RPMI7951 (cell line): ENCODE results near the gene MYO1G. TPM values are rescaled to one million over a fixed set of nuclear protein-coding genes. Genes with fewer than 3 reads are reported as not detected.

ENCODE experiments used
- DNase-seq: peaks from one replicate; pipeline ENCODE4 v3.0.0-alpha.2; 2012; ENCODE audit warnings: low read depth
- total RNA-seq: library from RNA; depleted of rRNA; stranded (reverse); fragments of >200 nt; shearing (Covaris generic); gene quantifications from 2 replicates; pipeline ENCODE4 v1.2.3, GENCODE V29; 2014

The MYO1G gene
- total RNA-seq, 1 experiment from 2014 or later = not detected

DNA sequence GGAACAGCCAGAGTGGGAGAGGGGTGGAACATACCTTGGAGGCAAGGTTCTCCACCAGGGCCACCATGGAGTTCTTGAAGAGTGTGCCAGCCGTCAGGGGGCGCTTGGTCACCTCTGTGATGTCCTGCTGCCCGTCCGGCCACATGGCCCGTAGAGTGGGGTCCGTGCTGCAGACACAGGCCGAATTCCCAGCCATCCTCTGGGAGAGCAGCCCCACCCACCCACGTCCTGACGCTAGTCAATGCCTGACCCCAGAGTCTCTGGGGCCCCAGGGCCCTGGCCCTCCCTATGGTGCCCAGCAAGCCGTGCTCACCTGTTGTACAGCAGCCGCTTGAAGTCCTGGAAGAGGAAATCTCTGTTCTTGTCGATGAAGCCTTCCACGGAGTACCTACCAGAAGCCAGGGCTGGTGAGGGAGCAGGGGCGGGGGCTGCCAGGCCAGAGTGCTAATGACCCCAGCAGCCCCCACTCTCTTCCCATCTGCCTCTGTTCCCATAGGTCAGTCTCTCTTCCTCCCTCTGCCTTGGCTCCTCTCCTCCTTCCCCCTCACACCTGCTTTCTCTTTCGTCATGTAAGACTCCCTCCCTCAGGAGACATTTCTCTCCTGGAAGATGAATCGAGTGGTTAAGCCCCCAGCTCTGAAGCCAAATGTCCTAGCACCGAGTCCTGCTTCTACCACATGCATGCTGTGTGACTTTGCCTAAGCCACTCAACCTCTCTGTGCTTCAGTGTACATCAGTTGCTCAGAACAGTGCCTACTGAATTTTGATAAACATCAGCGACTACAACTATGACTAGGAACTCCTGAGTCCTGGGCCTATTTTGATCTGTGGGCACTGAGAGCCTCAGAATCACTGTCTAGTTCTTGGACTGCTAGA is 11.0 kb downstream of the MYO1G start:
- peak; percentile 67 for DNase-seq

DNA sequence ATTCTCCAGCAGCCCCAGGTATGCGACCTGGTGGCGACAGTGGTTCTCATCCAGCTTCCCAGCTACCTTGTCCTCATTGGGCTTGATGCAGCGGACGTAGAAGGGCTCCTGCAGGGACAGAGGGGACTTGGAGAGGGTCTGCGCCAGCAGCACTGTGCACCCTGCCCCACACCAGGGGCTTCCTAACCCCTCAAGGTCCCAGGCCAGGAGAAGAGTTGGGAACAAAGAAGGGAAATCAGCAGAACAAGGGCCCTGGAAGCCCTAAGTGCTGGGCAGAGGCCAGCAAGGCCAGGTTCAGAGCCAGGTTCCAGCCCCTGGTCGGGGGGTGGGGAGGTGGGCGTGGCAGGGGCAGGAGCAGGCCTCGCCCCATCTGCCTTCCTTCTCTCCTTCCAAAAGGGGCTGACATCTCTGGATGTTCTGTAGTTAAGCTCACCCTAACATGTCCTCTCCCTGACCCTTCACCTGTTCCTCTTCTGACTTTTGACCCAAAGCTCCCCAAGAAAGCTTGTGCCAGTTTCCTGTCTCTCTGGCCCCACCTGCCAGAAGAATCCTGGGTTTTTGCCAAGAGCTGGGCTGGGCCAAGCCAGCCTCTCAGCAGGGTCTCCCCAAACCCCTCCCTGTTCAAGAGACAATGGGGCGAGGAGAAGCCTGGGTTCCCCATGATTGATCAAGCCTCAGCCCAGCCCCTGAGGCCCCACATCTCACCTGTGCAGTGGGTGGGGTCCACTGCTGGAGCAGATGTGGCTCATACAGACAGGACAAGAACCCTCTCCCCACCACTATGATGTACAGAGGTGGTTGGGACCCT is 11.9 kb downstream of the MYO1G start:
- no peak for DNase-seq

DNA sequence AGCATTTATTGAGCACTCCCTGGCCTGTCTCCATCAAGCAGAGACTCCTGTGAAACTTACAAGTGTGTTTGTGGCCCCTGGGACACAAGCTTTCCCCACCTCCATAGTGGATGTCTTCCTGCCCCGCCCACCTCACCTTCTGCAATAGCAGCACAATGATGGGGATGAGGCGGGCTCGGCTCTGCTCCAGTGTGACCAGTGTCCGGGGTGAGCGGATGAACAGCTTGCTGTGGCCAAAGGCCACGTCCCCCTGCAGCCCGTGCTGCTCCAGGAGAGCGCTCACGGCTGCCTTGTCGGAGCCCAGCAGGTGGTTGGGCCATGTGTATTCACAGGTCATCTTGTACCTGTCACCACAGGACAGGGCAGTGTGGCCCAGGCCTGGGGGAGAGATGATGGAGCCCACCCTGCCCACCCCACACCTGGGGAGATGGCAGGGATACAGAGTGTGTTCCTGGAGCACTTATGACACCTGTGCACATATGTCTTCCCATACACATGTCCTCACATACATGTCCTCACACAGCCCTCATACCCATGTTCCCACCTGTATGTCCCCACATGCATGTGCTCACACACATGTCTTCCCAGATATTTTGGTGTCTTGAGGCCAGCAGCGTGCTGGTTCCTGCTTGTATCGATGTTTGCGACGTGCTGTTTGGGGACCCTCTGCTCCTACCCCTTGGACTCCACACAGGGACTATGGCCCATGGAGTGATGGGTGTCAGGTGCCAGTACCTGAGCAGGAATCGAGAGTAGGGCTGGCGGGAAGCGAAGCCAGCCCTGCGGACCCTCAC is 12.7 kb downstream of the MYO1G start:
- DNase-seq = no peak

DNA sequence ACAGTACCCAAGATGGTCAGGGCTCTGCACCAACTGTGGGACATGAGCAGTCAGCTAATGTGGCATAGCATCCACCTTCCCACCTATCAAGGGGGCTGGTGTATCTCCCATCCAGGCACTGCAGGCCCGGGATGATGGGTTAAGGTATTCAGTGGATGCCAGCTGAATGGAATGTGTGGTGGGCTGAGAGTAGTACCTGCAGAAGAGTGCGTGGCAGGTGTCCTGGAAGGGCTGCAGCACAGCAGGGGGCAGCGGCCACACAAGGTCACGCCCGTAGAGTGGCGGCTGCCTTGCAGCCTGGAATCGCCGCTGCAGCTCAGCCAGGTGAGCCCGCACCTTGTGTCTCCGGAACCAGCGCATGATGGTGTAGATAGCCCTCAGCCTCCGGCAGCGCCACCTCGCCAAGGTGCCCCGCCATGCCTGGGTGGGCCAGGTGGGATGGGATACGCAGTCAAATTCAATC is 13.3 kb downstream of the MYO1G start:
- no peak for DNase-seq

DNA sequence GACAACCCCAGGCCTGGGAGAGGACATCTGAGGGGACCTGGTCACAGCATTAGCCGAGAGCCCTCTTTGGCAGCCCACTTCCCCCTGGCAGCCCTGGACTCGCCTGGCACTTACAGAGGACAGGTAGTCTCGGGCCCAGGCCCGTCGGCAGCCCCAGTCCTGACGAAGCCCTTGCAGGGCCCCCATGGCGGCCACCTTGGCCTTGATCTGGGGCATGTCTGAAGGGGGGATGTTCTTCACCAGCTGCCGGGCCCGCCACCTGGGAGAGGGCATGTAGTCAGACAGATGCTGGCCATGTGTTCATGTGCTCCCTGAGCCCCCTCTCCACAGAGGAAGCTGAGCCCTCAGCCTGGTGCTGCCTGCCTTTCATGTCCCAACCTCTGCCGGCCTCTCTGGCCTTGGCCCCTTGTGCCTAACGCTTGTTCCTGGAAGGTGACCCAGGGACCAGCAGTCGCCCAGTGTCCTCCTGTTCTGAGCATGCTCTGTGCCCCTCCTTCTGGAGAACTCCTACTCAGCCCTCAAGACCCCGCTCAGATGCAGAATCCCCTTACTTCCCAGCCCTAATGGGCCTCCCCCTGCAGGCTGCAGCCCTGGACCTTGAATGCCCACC is 13.9 kb downstream of the MYO1G start:
- DNase-seq = no peak

DNA sequence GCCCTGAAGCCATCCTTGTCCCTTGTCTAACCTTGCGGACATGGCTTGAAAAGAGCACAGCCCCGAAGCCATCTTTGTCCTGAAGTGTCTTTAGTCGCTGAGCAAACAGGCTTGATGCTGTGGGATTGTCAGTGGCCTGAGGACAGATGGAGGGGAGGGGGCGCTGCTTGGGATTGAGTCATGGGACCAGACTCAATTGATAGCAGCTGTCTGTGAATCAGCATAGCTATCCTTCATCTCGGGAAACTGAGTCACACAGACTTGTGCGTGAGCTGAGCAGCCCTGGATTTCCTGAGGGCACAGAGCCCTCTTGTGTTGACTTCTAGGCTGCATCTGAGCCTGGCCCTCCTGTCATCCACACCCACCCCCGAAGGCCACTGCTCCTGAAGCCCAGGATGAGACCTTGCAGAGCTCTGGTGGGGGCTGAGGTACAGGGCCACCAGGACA is 14.4 kb downstream of the MYO1G start:
- DNase-seq = no peak

DNA sequence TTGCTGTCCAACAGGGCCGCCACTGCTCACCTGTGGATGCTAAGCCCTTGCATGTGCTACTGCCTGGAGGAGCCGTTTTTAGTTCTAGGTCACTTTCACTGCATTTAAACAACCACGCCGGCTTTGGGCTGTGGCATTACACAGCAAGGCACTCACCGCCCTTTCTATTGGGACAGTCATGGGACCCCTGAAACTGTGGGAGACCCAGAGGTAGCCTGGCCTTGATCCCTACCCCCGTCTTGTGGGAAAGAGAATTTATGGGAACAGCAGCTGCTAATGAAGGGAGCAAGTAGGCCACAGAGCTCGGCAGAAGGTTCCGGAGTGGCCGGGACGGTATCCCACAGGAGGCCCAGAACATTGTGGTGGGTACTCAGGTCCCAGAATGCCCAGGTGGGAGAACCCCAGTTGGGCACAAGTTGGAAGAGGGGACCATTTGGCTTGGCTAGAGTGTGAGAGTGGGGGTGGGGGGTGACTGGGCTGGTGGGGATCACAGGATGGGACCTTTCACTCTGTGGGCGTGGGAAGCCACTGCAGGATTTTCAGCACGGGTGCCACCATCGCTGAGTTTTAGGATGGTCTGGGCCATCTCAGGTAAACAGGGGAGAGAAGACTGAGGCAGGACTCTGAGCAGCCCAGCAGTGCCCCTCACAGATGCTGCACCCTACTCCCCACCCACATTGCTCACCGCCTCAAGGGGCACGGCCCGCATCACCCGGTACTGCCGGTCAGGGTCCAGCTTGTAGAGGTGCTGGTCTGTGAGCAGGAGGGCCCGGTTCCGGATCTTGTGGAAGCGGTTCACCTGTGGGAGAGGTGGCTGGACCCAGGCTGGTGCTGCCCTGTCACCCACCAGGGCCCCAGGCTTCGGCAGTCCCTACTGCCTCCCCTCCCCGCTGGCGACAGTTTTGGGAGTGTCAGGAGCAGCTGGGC is 15.2 kb downstream of the MYO1G start:
- no peak for DNase-seq

DNA sequence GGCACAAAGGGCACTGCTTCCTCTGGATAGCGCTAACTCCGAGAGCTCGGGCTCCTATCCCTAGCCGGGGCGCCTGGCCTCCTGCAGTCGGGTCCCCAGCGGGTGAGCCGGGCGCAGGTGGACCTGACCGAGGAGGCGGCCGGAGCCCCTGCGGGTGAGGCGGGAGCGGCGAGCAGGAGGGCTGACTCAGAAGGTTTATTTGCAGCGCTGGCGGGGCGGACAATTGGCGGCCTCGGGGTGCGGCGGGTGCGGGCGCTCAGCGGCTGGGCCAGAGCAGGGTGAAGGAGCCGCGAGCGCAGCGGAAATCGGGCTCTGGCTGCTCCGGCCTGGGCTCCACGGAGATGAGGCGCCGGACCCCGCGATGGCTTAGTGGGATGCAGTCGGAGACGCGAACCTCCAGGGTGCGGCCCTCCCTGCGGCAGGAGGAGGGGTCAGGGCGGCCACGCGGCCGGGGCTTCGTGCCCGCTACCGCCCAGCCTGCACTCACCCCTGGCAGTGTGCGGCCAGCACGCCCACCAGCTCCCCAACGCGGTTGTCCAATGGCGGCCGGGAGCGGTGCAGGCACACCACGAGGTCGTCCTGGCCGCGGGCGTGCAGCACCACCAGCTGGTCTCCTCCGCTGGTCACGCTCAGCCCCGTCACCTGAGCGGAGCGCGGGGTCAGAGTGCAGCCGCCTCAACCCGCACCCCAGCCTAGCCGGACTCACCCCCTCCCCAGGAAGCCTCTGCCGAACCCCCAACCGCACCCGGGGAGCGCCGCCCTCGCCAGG is 16.1 kb downstream of the MYO1G start:
- DNase-seq = peak; percentile 53

DNA sequence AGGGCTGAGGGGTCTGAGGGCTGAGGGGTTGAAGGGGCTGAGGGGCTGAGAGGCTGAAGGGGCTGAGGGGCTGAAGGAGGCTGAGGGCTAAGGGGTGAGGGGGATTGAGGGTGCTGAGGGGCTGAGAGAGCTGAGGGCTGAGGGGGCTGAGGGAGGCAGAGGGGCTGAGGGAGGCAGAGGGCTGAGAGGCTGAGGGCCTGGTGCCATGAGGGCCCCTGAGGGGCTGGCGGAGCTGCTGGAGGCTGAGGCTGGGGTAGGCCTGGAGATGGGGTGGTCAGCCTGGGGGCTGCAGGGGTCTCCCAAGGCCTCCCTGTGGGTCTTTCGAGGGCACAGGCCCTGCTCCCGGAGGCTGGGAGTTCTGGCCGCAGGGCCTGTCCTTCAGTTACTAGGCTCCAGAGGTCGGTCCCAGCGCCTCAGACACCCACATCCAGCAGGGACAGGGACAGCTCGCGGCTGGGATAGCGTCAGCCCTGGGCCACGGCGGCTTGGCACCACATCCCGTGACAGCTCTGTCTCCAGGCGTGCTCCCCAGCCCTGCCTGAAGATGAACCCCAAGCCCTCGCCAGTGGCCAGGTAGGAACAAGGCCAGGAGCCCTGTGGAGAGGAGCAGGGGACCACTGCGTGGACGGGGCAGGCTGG is 16.9 kb downstream of the MYO1G start:
- no peak for DNase-seq

DNA sequence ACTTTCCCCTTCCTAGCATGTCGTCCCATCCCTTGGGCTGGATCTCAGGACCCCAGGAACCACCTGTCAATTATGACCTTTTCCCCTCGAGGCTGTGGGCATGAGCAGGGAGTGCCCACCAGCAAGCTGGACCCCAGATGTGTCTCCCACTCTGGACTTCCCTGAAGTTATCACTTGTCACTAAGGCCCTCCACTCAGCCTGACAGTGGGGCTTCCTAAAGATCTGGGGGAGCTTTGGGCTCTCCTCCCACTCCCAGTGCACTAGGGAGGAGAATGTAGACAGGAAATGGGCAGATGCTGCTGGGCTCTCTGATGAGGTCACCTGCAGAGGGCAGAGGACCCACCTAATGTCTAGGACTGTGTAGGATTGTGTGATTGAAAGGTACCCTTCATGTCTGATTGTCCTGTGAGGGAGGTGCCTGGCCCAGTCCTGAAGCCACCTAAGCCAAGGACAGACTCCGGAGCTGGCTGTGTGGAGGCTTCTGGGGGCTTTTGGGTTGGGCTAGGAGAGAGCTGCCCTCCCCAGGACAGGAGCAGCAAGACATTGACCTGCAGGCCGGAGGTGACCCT is 18.7 kb downstream of the MYO1G start:
- DNase-seq = no peak

DNA sequence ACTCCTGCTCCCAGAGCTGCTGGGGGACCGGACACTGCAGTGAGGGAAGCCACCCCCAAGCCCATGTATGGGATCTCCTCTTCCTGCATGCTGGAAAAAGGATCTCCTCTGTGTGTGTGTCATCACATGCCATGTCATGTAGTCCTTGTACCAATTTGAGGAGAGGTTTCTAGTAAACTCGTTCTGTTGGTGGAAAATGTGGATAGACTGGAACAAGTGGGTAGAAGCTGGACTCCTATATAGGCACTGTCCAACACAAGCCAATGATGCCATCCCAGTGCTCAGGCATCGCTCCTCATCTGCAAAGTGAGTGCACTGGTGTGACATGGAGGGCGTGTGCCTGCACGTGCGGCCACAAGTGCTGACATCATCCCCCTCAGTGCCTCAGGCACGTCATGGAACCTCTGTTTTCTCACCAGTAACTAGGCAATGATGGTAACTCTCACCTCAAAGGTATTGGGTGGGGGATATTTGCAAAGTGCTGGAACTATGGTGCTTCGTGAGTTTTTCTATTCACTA is 19.3 kb downstream of the MYO1G start:
- peak; percentile 55 for DNase-seq

DNA sequence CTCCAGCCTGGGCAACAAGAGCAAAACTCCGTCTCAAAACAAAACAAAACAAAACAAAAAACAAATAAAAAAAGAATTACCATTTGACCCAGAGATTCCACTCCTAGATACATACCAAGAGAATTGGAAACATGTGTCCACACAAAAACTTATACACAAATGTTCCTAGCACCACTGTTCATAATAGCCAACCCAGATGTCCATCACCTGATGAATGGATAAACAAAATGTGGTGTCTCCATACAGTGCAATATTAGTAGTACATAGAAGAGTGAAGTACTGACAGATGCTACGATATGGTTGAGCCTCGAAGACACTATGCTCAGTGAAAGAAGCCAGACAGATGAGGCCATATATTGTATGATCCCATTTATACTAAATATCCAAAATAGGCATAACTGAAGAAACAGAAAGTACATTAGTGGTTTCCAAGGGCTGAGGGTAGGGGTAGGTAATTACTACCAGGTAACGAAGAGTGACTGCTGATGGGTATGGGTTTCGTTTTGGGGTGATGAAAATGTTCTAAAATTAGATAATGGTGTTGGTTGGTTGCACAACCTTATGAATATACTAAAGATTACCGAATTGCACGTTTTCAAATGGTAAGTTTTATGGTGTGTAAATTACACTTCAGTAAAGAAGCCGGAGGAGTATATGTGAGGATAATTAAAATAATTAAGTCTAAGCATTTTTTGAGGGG is 20.0 kb downstream of the MYO1G start:
- DNase-seq = no peak

DNA sequence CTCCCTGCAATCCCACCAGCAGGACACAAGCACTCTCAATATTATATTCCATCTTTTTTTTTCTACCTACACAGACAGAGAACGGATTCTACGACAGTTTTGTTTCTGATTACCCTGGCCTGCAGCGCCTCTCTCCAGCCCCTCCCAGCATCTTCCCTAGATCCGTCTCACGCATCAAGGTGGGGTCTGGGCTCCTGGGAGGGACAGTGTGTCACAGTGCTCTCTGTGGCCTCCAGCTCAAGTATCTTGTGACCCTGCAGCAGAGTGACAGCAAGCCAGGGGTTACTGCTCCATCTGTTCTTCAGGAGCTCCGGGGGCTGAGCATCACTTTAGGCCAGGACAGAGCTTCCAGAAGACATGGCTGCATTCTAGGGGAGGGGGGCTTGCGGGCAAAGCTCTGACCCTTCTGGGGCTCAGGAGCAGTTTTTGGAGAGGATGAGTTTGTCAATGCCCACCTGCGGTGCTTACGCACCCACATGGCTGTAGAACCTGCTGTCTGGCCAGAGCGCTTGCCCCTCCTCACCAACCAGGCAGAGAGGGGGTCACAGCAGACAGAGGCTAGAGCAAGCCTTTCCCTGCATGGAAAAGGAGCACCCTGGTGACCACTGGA is 22.6 kb downstream of the MYO1G start:
- no peak for DNase-seq

DNA sequence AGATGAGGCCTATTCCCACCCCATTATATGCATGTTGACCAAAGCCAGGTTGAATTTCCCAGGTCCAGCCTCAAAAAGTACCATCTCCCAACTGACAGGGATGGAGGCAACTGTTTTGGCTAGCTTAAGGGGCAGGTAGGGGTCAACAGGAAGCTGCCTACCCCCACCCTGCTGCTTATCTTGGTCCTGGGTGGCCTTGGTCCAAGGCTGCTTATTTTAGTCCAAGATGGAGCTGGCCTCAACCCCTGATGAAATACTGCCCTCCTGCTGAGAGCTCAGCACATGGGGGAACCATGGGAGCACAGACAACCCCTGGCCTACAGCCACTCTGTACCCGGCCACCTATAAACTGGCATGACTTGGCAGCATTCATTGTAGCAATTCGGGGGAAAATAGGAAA is 23.1 kb downstream of the MYO1G start:
- DNase-seq = no peak

DNA sequence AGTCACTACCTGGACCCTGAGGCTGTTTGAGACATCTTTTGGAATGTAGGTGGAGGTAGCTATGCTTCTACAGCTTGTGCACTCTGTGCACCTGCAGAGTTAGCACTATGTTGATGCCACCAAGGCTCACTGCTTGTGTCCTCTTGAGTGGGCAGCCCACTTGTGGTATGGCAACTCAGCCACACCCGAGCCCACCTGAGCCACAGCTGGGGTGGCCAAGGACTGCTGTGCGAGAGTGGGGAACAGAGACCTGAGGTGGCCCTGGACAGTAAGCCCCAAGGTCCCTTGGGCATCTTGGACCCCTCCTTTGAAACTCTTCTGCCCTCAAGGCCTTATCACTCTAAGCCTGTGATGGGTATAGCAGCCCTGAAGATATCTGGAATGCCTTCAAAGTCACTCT is 25.7 kb downstream of the MYO1G start:
- DNase-seq = no peak

DNA sequence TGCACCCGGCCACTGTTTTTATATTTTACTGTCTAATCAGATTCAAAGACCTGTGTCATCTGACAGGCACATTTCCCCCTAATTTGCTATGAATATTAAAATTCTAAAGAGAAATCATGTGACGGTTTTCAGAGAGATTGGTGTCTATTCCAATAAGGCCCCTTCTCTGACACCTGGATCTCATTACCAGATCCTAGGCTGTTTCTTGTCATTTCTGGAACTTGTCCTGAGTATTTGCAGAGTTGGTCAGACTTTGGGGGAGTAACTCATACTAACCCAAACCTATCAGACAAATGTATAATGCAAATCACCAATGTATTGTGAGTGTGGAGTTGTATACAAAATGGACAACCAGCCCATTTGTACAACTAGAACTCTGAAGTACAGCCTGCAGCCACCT is 29.5 kb downstream of the MYO1G start:
- no peak for DNase-seq

DNA sequence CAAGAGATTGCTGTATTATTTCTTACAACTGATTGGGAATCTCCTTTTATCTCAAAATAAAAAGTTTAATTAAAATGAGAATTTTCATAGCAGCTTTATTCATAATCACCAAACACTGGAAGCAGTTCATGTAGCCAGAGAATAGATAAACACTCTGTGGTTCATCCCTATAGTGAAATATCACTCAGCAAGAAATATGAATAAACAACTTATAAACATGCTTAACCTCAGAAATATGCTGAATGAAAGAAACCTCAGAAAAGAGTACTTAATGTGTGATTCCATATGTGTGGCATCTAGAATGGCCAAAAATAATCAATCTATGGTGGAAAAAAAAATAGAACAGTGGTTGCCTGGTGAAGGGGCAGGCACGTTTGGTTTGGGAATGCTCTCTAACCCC is 33.3 kb downstream of the MYO1G start:
- no peak for DNase-seq

DNA sequence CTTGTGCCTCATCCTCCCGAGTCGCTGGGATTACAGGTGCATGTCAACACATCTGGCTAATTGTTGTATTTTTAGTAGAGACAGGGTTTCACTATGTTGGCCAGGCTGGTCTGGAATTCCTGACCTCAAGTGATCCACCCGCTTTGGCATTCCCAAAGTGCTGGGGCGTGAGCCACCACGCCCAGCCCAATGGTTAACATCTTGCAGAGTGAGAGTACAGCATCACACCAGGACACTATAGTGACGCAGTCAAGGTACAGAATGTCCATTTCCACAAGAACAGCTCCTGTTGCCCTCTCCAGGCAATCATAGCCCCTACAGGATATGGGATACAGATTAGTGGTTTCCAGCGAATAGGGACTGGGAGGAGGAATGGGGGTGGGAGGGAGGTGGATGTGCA is 34.0 kb downstream of the MYO1G start:
- no peak for DNase-seq
